HTR-8/SVneo (cell line): Measurements from ENCODE around the gene XPNPEP3.

Experiments used
- DNase-seq: peaks from one replicate; pipeline ENCODE4 v3.0.0; 2011; ENCODE audit warnings: low spot score, mixed read lengths; ENCODE audit not compliant: insufficient read length
- FAIRE-seq: peaks from 2 replicates; lab custom pipeline; 2011; peaks lifted over from hg19 to GRCh38; lab: Jason Lieb, UNC

The XPNPEP3 gene

GRCh38 chr22:40922484-40923303, 65.7 kb downstream of the XPNPEP3 start:
- FAIRE-seq: no peak

GRCh38 chr22:40928657-40929056, 71.7 kb downstream of the XPNPEP3 start:
- FAIRE-seq (no peak), DNase-seq (no peak)

More at GRCh38 chr22:40922484-40923303, 65.7 kb downstream of the XPNPEP3 start:
- peak; percentile 53 for DNase-seq

- DNase-seq: no peak
- FAIRE-seq: no peak
These were observed 75.4 kb downstream of the XPNPEP3 start for GRCh38 chr22:40932396-40932795.

DNA sequence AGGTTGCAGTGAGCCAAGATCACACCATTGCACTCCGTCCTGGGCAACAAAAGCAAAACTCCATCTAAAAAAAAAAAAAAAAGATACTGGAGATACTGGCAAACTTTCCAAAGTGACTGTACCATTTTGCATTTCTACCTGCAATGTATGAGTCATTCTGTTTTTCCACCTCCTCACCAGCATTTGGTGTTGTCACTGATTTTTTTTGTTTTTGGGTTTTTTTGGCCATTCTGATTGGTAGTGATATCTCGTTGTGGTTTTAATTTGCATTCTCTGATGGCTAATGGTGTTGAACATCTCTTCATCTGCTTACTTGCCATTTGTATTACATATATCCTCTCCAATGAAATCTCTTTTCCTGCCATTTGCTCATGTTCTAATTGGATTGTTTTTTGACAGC, 82.3 kb downstream of the XPNPEP3 start:
- FAIRE-seq (no peak), DNase-seq (no peak)

DNA sequence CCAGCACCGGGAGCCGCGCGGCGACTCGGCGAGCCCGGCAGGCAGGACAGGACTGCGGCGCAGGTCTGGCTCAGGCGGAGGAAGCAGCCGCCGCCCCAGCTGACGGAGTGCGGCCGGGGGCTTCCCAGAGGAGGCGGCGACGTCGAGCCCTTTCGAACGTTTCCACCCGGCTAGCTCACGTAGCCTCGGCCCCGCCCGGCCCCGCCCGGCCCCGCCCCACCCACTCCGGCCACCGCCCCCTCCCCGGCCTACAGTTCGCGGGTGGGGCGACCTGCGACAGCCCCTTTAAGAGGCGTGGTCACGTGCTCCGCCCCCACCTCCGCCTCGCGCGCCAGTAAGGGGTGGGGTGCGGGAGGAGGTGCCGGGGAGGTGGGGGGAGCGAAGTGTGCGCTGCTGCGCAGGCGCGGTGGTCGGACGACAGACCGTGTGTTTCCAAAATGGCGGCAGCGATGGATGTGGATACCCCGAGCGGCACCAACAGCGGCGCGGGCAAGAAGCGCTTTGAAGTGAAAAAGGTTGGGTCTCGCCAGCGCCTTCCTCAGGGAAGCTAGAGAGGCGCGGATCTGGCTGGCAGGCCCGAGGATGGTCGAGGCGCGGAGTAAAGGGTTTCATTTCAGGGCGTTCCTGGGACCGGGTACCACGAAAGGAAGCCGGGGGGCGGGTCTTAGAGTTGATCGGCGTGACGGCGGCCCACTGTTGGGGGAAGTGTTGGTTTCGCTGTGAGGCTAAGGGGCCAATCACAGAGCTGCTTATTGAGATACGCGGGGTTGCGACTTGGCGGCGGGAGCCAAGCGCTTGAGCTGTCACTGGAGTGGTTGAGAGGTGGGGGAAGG, 94.2 kb downstream of the XPNPEP3 start, which contains the start of gene RBX1:
RBX1 (plus strand) TSS at position 417 of the 833 bp plus-strand sequence; CDS start at position 438, 21 bp downstream.
- DNase-seq: peak; percentile 97
- peak; percentile 99 for FAIRE-seq

DNA sequence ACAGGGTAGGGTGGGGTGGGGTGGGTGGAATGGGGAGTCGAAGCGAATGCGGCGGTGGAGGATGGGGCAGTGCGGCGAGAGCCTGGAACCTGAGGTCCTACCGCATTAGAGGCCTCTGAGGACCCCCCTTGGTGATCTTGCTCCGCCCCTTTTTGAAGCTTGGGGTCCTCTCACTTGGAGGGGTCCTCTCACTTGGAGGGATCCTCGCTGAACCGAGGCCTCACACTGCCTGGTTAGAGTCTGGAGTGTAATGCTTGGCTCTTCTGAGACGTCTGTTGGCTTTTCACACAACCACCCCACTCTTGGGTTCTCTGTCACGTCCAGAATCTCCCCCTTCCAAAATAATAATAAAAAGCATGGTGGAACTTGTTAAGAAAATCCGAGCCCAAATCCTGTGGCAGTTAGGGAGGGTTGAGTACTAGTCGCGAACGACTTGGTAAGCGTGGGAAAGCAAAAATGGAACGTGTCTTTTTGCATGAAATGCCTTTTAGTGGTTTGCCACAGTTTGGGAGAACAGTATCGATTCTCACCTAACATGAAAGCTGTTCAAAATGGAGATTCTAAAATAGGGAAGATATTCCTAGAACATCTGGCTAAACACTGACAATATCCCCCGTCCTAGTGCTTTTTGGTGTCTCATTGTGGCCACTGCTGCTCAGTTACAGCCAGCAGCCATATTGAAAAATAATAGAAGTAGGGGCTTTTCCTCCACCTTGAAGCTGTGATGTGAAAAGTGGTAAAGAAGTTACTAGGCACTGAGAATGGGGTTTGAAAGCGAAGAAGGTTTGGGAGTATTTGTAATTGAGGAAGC, 95.1 kb downstream of the XPNPEP3 start:
- no peak for DNase-seq
- no peak for FAIRE-seq

DNA sequence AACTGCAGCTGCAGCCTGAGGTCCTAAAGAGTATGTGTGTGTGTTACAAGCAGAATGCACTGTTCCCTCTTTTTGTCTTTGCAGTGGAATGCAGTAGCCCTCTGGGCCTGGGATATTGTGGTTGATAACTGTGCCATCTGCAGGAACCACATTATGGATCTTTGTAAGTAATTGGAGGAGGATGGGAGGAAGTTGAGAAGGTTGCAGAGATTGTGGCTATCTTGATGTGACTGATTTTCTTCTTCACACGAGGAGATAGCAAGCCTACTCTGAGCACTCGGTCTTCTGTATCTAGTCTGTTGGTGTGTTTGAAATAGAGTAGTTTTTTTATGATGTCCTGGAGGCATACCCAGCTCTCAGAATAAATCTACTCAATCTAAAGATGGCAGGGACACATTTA, 96.5 kb downstream of the XPNPEP3 start:
- DNase-seq: no peak
- FAIRE-seq: no peak

DNA sequence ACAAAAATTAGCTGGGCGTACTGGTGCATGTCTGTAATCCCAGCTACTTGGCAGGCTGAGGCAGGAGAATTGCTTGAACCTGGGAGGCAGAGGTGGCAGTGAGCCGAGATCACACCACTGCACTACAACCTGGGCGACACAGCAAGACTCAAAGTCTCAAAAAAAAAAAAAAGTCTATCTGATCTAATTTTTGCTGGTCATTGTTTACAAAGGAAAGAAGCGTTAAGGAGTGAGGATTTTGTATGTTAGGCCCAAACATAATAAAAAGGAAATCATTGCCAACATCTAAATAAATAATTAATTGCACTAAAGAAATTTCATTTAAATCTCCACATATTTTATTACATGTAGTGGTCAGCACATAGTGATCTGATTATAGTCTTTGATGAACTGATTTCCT, 97.2 kb downstream of the XPNPEP3 start:
- DNase-seq (no peak), FAIRE-seq (no peak)

- FAIRE-seq (no peak), DNase-seq (no peak)
These were observed 98.6 kb downstream of the XPNPEP3 start for GRCh38 chr22:40955571-40955970.

GRCh38 chr22:40957601-40958000, 100.7 kb downstream of the XPNPEP3 start:
- no peak for DNase-seq
- FAIRE-seq: no peak

DNA sequence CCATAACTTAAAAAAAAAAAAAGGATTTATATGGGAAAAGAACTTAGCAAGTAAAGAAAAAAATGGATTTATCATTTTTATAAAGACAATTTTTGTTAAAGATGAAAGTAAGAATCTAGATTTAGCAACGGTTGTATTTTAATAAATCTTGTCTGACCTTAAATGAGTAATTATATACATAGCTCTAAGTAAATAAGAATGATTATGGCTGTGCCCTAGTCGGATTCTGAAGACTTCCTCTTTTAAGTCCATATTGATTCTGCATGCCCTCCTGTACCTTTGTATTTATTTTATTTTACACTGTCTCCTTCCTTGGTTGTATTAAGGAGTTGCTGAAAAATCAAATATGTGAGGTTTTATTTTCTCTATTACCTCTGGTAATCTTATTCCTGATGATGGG, 101.4 kb downstream of the XPNPEP3 start:
- no peak for FAIRE-seq
- DNase-seq: no peak

- DNase-seq (no peak), FAIRE-seq (no peak)
These were observed 103.2 kb downstream of the XPNPEP3 start for GRCh38 chr22:40960145-40960544.

- FAIRE-seq (no peak), DNase-seq (no peak)
These were observed 109.2 kb downstream of the XPNPEP3 start for GRCh38 chr22:40965936-40966725.

DNA sequence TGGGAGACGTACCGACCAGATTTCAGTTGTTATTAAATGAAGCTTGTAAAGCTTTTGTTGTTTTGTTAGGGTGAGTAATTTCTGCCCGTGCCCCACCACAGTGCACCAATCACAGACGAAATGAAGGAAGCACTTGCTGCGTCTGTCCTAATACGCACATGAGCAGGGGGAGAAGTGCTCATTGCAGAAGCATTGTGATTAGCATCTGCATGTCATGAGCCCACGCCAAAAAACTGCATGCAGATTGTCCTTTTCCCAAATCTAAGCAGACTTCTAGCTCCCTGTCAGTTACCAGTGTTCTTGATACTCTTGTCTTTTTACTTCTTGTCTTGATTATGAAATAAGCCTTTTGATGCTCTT, 109.8 kb downstream of the XPNPEP3 start:
- FAIRE-seq (no peak), DNase-seq (no peak)

GRCh38 chr22:40967111-40967760, 110.3 kb downstream of the XPNPEP3 start:
- FAIRE-seq: no peak
- no peak for DNase-seq

GRCh38 chr22:40972587-40972986, 115.6 kb downstream of the XPNPEP3 start:
- DNase-seq (no peak), FAIRE-seq (no peak)

DNA sequence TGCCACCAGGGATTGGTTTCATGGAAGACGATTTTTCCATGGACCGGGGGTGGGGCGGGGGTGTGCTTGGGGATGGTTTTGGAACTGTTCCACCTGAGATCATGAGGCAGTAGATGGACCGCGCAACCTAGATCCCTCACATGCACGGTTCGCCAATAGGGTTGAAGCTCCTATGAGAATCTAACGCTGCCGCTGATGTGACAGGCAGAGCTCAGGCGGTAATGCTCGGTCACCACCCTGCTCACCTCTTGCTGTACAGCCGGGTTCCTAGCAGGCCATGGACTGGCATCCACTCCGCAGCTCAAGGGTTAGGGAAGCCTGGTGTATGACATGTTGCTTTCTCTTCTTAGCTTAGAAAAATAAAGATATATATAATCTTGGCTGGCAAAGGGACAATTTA, 116.2 kb downstream of the XPNPEP3 start:
- DNase-seq: no peak
- no peak for FAIRE-seq

DNA sequence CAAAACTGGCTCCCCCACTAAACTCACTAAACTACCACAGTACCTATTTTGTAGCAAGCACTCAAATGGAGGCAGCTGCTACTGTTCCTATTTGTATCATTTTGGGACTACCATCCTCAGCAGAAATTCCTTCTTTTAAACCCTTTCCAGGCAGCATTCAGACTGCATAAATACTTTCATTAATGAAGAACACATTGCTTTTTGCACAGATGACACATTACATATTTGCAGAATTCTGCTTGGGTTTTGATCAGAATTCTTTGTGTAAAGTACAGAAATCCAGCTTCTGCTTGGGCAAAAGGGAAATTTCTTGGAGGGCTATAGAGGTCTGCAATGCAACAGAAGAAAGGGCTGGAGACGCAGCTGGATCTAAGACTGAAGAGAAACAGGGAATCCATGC, 118.4 kb downstream of the XPNPEP3 start:
- FAIRE-seq (no peak), DNase-seq (no peak)
